GM23338 (cell line): ENCODE results near the gene PPP2R5C. TPM values are rescaled to one million over a fixed set of nuclear protein-coding genes. Genes with fewer than 3 reads are reported as not detected.

Source experiments
- ATAC-seq: fragments of 200-7000 bp; cut with Tn5 transposase; 3 replicates; pipeline ENCODE4 v1.9.1; 2020
- DNase-seq: peaks from one replicate; pipeline ENCODE4 v3.0.0-alpha.2; 2015; ENCODE audit warnings: low spot score
- H2AFZ ChIP-seq: fragments of 200-600 bp; sonication (generic); 2 replicates; pipeline ENCODE4 v1.8.0; 2016; ENCODE audit warnings: antibody characterized with exemption, mild to moderate bottlenecking, moderate library complexity
- H3F3A ChIP-seq: fragments of 200-600 bp; sonication (generic); replicated peaks from 2 replicates; pipeline ENCODE4 v1.8.0; 2017; ENCODE audit warnings: antibody characterized with exemption, mixed run types, low read depth
- H3K27ac ChIP-seq: fragments of 200-600 bp; sonication (generic); 2 replicates; pipeline ENCODE4 v1.6.1; 2016; ENCODE audit warnings: low read depth
- H3K27me3 ChIP-seq: fragments of 200-600 bp; sonication (generic); 2 replicates; pipeline ENCODE4 v1.8.0; 2016; ENCODE audit warnings: mild to moderate bottlenecking, mixed run types, moderate library complexity; ENCODE audit not compliant: insufficient read depth
- H3K36me3 ChIP-seq: fragments of 200-600 bp; sonication (generic); 2 replicates; pipeline ENCODE4 v1.8.0; 2016; ENCODE audit warnings: mild to moderate bottlenecking; ENCODE audit not compliant: insufficient read depth
- H3K4me1 ChIP-seq: fragments of 200-600 bp; sonication (generic); 2 replicates; pipeline ENCODE4 v1.8.0; 2016; ENCODE audit warnings: mild to moderate bottlenecking, moderate library complexity; ENCODE audit not compliant: insufficient read depth
- H3K4me2 ChIP-seq: fragments of 200-600 bp; sonication (generic); 2 replicates; pipeline ENCODE4 v1.7.1; 2017; ENCODE audit warnings: mixed run types
- H3K4me3 ChIP-seq: fragments of 200-600 bp; sonication (generic); 2 replicates; pipeline ENCODE4 v1.6.1; 2016; ENCODE audit warnings: mixed run types
- H3K79me2 ChIP-seq: fragments of 200-600 bp; sonication (generic); replicated peaks from 2 replicates; pipeline ENCODE4 v1.8.0; 2017; ENCODE audit warnings: mild to moderate bottlenecking; ENCODE audit not compliant: insufficient read depth
- H3K9me2 ChIP-seq: fragments of 200-600 bp; sonication (generic); 2 replicates; pipeline ENCODE4 v1.8.0; 2017; ENCODE audit not compliant: insufficient read depth
- H4K20me1 ChIP-seq: fragments of 200-600 bp; sonication (generic); replicated peaks from 2 replicates; pipeline ENCODE4 v1.8.0; 2017; ENCODE audit warnings: mild to moderate bottlenecking; ENCODE audit not compliant: insufficient read depth
- H3K27ac Mint-ChIP-seq: 2 replicates; pipeline ENCODE4 v1.8.0; 2020; ENCODE audit warnings: inconsistent platforms, mild to moderate bottlenecking, moderate library complexity, mixed read lengths
- H3K27me3 Mint-ChIP-seq: 3 replicates; pipeline ENCODE4 v1.8.0; 2022; ENCODE audit warnings: low read depth, mild to moderate bottlenecking, moderate library complexity, mixed read lengths, inconsistent platforms; ENCODE audit not compliant: insufficient read depth, poor library complexity
- H3K36me3 Mint-ChIP-seq: 3 replicates; pipeline ENCODE4 v1.8.0; 2021; ENCODE audit warnings: low read depth, mild to moderate bottlenecking, inconsistent platforms, moderate library complexity, mixed read lengths
- H3K4me1 Mint-ChIP-seq: 3 replicates; pipeline ENCODE4 v1.8.0; 2020; ENCODE audit warnings: mild to moderate bottlenecking, inconsistent platforms, mixed read lengths
- H3K4me3 Mint-ChIP-seq: 3 replicates; pipeline ENCODE4 v1.8.0; 2021; ENCODE audit warnings: moderate library complexity, mild to moderate bottlenecking, inconsistent platforms, mixed read lengths
- H3K9me3 Mint-ChIP-seq: 3 replicates; pipeline ENCODE4 v1.8.0; 2020; ENCODE audit warnings: moderate library complexity, mild to moderate bottlenecking, inconsistent platforms, mixed read lengths
- EZH2phosphoT487 ChIP-seq: fragments of 200-600 bp; sonication (generic); IDR thresholded peaks from one replicate; pipeline ENCODE4 v1.8.1; 2018; ENCODE audit warnings: antibody characterized with exemption; ENCODE audit not compliant: unreplicated experiment
- POLR2AphosphoS5 ChIP-seq: IDR thresholded peaks from 2 replicates; pipeline ENCODE4 v1.6.1; 2016; ENCODE audit warnings: antibody characterized with exemption, low read depth
- STAT1 ChIP-seq: IDR thresholded peaks from one replicate; pipeline ENCODE4 v1.6.1; 2016; ENCODE audit warnings: antibody characterized with exemption; ENCODE audit not compliant: unreplicated experiment
- ZNF114 ChIP-seq: fragments of 250-450 bp; sonication (Bioruptor Pico); IDR thresholded peaks from 2 replicates; pipeline ENCODE4 v1.5.0; 2020; ENCODE audit warnings: mild to moderate bottlenecking, moderate library complexity
- polyA plus RNA-seq: library from polyadenylated mRNA; unstranded; fragments of >200 nt; fragmentation: Nextera tagmentation; extraction: Ambion mirVana; gene quantifications from 2 replicates; pipeline ENCODE4 v1.2.1, GENCODE V29; 2016
- total RNA-seq: library from RNA; depleted of rRNA; stranded (reverse); fragments of >200 nt; shearing (Covaris generic); gene quantifications from 2 replicates; pipeline ENCODE4 v1.2.3, GENCODE V29; 2014
- TF ChIP-seq, protein P1 (sequence below): fragments of 250-450 bp; sonication (Bioruptor Pico); IDR thresholded peaks from 2 replicates; pipeline ENCODE4 v1.5.0; 2020; ENCODE audit warnings: mild to moderate bottlenecking, moderate library complexity

PPP2R5C gene
- total and polyA plus RNA-seq, 2 experiments from 2014 or later = 75.4 to 79.7 TPM

GRCh38 chr14:101761881-101762529 is 496 bp downstream of the PPP2R5C start:
- Histone ChIP-seq H3F3A (no peaks in the 10 kb centered on the region), H3K9me2 (no peaks in the 10 kb centered on the region), H3K4me1 (peaks cover 11% of the 10 kb centered on the region), H4K20me1 (peaks cover 5% of the 10 kb centered on the region; the same call in 1 of the 2 replicates), H3K79me2 (no peaks in the 10 kb centered on the region), H3K27me3 (peaks cover 34% of the 10 kb centered on the region), H3K27ac (no peak overlapping the region), H3K4me3 (peak overlapping the region; percentile 80), H2AFZ (peak overlapping the region; percentile 81), H3K4me2 (peak overlapping the region; percentile 90), H3K36me3 (no peaks in the 10 kb centered on the region)
- H3K4me3 Mint-ChIP-seq = peak overlapping the region; percentile 92
- H3K27ac Mint-ChIP-seq = no peak overlapping the region
- no peaks in the 10 kb centered on the region; the same call in 2 of the 3 replicates for H3K36me3 Mint-ChIP-seq
- H3K9me3 Mint-ChIP-seq = no peaks in the 10 kb centered on the region; the same call in 2 of the 3 replicates
- peaks cover 9% of the 10 kb centered on the region for H3K4me1 Mint-ChIP-seq
- peak; percentile 44 for DNase-seq
- ATAC-seq = peak; percentile 27
- peaks cover 21% of the 10 kb centered on the region for H3K27me3 Mint-ChIP-seq
- TF ChIP-seq STAT1 = no peak
- TF ChIP-seq, protein P1, sequence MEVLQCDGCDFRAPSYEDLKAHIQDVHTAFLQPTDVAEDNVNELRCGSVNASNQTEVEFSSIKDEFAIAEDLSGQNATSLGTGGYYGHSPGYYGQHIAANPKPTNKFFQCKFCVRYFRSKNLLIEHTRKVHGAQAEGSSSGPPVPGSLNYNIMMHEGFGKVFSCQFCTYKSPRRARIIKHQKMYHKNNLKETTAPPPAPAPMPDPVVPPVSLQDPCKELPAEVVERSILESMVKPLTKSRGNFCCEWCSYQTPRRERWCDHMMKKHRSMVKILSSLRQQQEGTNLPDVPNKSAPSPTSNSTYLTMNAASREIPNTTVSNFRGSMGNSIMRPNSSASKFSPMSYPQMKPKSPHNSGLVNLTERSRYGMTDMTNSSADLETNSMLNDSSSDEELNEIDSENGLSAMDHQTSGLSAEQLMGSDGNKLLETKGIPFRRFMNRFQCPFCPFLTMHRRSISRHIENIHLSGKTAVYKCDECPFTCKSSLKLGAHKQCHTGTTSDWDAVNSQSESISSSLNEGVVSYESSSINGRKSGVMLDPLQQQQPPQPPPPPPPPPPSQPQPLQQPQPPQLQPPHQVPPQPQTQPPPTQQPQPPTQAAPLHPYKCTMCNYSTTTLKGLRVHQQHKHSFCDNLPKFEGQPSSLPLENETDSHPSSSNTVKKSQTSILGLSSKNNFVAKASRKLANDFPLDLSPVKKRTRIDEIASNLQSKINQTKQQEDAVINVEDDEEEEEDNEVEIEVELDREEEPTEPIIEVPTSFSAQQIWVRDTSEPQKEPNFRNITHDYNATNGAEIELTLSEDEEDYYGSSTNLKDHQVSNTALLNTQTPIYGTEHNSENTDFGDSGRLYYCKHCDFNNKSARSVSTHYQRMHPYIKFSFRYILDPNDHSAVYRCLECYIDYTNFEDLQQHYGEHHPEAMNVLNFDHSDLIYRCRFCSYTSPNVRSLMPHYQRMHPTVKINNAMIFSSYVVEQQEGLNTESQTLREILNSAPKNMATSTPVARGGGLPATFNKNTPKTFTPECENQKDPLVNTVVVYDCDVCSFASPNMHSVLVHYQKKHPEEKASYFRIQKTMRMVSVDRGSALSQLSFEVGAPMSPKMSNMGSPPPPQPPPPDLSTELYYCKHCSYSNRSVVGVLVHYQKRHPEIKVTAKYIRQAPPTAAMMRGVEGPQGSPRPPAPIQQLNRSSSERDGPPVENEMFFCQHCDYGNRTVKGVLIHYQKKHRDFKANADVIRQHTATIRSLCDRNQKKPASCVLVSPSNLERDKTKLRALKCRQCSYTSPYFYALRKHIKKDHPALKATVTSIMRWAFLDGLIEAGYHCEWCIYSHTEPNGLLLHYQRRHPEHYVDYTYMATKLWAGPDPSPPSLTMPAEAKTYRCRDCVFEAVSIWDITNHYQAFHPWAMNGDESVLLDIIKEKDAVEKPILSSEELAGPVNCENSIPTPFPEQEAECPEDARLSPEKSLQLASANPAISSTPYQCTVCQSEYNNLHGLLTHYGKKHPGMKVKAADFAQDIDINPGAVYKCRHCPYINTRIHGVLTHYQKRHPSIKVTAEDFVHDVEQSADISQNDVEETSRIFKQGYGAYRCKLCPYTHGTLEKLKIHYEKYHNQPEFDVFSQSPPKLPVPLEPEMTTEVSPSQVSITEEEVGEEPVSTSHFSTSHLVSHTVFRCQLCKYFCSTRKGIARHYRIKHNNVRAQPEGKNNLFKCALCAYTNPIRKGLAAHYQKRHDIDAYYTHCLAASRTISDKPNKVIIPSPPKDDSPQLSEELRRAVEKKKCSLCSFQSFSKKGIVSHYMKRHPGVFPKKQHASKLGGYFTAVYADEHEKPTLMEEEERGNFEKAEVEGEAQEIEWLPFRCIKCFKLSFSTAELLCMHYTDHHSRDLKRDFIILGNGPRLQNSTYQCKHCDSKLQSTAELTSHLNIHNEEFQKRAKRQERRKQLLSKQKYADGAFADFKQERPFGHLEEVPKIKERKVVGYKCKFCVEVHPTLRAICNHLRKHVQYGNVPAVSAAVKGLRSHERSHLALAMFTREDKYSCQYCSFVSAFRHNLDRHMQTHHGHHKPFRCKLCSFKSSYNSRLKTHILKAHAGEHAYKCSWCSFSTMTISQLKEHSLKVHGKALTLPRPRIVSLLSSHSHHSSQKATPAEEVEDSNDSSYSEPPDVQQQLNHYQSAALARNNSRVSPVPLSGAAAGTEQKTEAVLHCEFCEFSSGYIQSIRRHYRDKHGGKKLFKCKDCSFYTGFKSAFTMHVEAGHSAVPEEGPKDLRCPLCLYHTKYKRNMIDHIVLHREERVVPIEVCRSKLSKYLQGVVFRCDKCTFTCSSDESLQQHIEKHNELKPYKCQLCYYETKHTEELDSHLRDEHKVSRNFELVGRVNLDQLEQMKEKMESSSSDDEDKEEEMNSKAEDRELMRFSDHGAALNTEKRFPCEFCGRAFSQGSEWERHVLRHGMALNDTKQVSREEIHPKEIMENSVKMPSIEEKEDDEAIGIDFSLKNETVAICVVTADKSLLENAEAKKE (CRISPR knock-in tag) = no peak
- TF ChIP-seq POLR2AphosphoS5 = no peak
- TF ChIP-seq ZNF114 (CRISPR knock-in tag) = no peak
- no peak for TF ChIP-seq EZH2phosphoT487
